ENCODE data around the gene CBL. TPM values are rescaled to one million over a fixed set of nuclear protein-coding genes. Genes with fewer than 3 reads are reported as not detected.

Gene CBL
- polyA plus RNA-seq, 3 donors: 7.6 to 24.0 (median 23.1) TPM

- Histone ChIP-seq H3K79me2 (ENCODE audit: insufficient read depth, low read length) (peaks cover 100% of the 10 kb centered on the region), H3K4me2 (replicated peaks; ENCODE audit: extremely low read depth, low read length, poor library complexity, severe bottlenecking) (peak overlapping the region; percentile 25), H4K20me1 (ENCODE audit: insufficient read depth, low read length) (peaks cover 100% of the 10 kb centered on the region), H3K4me1 (ENCODE audit: control insufficient read depth in 1 of 2, insufficient read depth in 2 of 2, low read length in 2 of 2) (peaks cover 43 to 75% of the 10 kb centered on the region in 2 donors), H3K27me3 (ENCODE audit: control insufficient read depth in 2 of 2, insufficient read depth in 2 of 2, low read length in 2 of 2) (no peaks in the 10 kb centered on the region), H3K4me3 (replicated peaks in 1 of 3; ENCODE audit: low read depth in 2 of 3, low read length in 3 of 3) (no peak overlapping the region), H3K9ac (ENCODE audit: insufficient read depth, low read length, poor library complexity, severe bottlenecking) (peak overlapping the region; percentile 15), H3K27ac (ENCODE audit: low read depth in 1 of 2, low read length in 2 of 2) (peak overlapping the region in 1 of 2 donors; percentile 67), H3K9me3 (replicated peaks in 1 of 2; ENCODE audit: control insufficient read depth in 1 of 2, insufficient read depth in 1 of 2, low read length in 2 of 2) (no peaks in the 10 kb centered on the region), H3K36me3 (replicated peaks in 1 of 2; ENCODE audit: control insufficient read depth in 1 of 2, insufficient read depth in 2 of 2, low read length in 2 of 2) (peaks cover 0 to 5% of the 10 kb centered on the region in 2 donors), H2AFZ (ENCODE audit: insufficient read depth, low read depth, low read length, poor library complexity, severe bottlenecking) (no peak overlapping the region)
- Mint-ChIP-seq H3K9me3 (no peaks in the 10 kb centered on the region), H3K4me3 (no peak overlapping the region), H3K27ac (no peak overlapping the region), H3K36me3 (peaks cover 0 to 22% of the 10 kb centered on the region in 2 donors), H3K4me1 (peaks cover 40% of the 10 kb centered on the region), H3K27me3 (ENCODE audit: low read depth in 3 of 3) (no peaks in the 10 kb centered on the region)
- 0% methylated on average over 1 of the region's 3 CpGs for WGBS (ENCODE audit: insufficient coverage)
- intact Hi-C loops (cut with micrococcal nuclease): no loop called here
- DNase-seq: no peak
- TF ChIP-seq CTCF (IDR thresholded peaks at IDR 0.05): no peak
These were observed 57.3 kb downstream of the CBL start for GRCh38 chr11:119263352-119263940.

GRCh38 chr11:119266063-119266462 lies 59.9 kb downstream of the CBL start:
- Histone ChIP-seq H3K4me1 (ENCODE audit: control insufficient read depth in 1 of 2, insufficient read depth in 2 of 2, low read length in 2 of 2) (peaks cover 41 to 56% of the 10 kb centered on the region in 2 donors), H3K9me3 (replicated peaks in 1 of 2; ENCODE audit: control insufficient read depth in 1 of 2, insufficient read depth in 1 of 2, low read length in 2 of 2) (no peaks in the 10 kb centered on the region), H3K4me2 (replicated peaks; ENCODE audit: extremely low read depth, low read length, poor library complexity, severe bottlenecking) (no peak overlapping the region), H4K20me1 (ENCODE audit: insufficient read depth, low read length) (peaks cover 98% of the 10 kb centered on the region), H3K27me3 (ENCODE audit: control insufficient read depth in 2 of 2, insufficient read depth in 2 of 2, low read length in 2 of 2) (no peaks in the 10 kb centered on the region), H3K36me3 (replicated peaks in 1 of 2; ENCODE audit: control insufficient read depth in 1 of 2, insufficient read depth in 2 of 2, low read length in 2 of 2) (peaks cover 5 to 8% of the 10 kb centered on the region in 2 donors), H3K9ac (ENCODE audit: insufficient read depth, low read length, poor library complexity, severe bottlenecking) (no peak overlapping the region), H3K79me2 (ENCODE audit: insufficient read depth, low read length) (peaks cover 96% of the 10 kb centered on the region), H3K27ac (ENCODE audit: low read depth in 1 of 2, low read length in 2 of 2) (peak overlapping the region in 1 of 2 donors; percentile 39), H2AFZ (ENCODE audit: insufficient read depth, low read depth, low read length, poor library complexity, severe bottlenecking) (no peak overlapping the region), H3K4me3 (replicated peaks in 1 of 3; ENCODE audit: low read depth in 2 of 3, low read length in 3 of 3) (no peak overlapping the region)
- TF ChIP-seq CTCF (IDR thresholded peaks at IDR 0.05): no peak
- peaks cover 0 to 33% of the 10 kb centered on the region in 2 donors for H3K36me3 Mint-ChIP-seq
- intact Hi-C loops (cut with micrococcal nuclease): no loop called here
- peak overlapping the region in 3 of 7 donors; percentile 0 to 35 (median 15) for H3K27ac Mint-ChIP-seq
- no peaks in the 10 kb centered on the region for H3K27me3 Mint-ChIP-seq (ENCODE audit: low read depth in 3 of 3)
- no peak for DNase-seq
- WGBS (ENCODE audit: insufficient coverage): no CpG with 5 or more reads among the region's 3 CpGs
- no peak overlapping the region for H3K4me3 Mint-ChIP-seq
- no peaks in the 10 kb centered on the region for H3K9me3 Mint-ChIP-seq
- H3K4me1 Mint-ChIP-seq: peaks cover 27% of the 10 kb centered on the region

All from CD14-positive monocyte (primary cell).